Panc1 (cell line): ENCODE measurements around the gene NDUFAF7. TPM values are rescaled to one million over a fixed set of nuclear protein-coding genes. Genes with fewer than 3 reads are reported as not detected.

ENCODE experiments used
- ATAC-seq: fragments of 200-7000 bp; cut with Tn5 transposase; 2 replicates; pipeline ENCODE4 v1.9.1; 2020; ENCODE audit warnings: mild to moderate bottlenecking, moderate library complexity
- BruUV-seq: library from RNA; stranded (reverse); fragments of 400-500 nt; replicated peaks from 2 replicates; lab custom pipeline; 2021; lab: Mats Ljungman, UMichigan
- CTCF ChIA-PET: fragments of 300-600 bp; sonication (Branson Sonifier 250); formaldehyde crosslinking; loops from one replicate; lab custom pipeline; 2022; ENCODE audit warnings: antibody characterized with exemption; lab: Charles Lee
- POLR2A ChIA-PET: fragments of 300-600 bp; sonication (Branson Sonifier 250); formaldehyde crosslinking; loops from one replicate; lab custom pipeline; 2022; ENCODE audit warnings: antibody characterized with exemption; lab: Charles Lee
- DNase-seq: peaks from one replicate; pipeline ENCODE4 v3.0.0-alpha.2; 2010; ENCODE audit warnings: low read depth, low spot score
- H3K27ac ChIP-seq: 2 replicates; pipeline ENCODE4 v1.5.1; 2011; ENCODE audit warnings: mild to moderate bottlenecking, low read length, inconsistent platforms
- H3K27me3 ChIP-seq: fragments of 200-500 bp; sonication (Bioruptor generic); 2 replicates; pipeline ENCODE4 v1.6.0; 2014; ENCODE audit warnings: low read length, inconsistent platforms; ENCODE audit not compliant: control insufficient read depth, insufficient read depth
- H3K36me3 ChIP-seq: fragments of 200-500 bp; sonication (Bioruptor generic); 2 replicates; pipeline ENCODE4 v1.5.1; 2014; ENCODE audit warnings: inconsistent platforms, mild to moderate bottlenecking, low read length, moderate library complexity; ENCODE audit not compliant: control insufficient read depth, insufficient read depth
- H3K4me1 ChIP-seq: 2 replicates; pipeline ENCODE4 v1.5.1; 2011; ENCODE audit warnings: inconsistent platforms, mild to moderate bottlenecking, low read length, moderate library complexity; ENCODE audit not compliant: control insufficient read depth, insufficient read depth
- H3K4me3 ChIP-seq, 2 experiments: 2 replicates each; pipeline ENCODE4 v1.5.1; 2011 to 2012; ENCODE audit warnings: low read depth in 2 of 2, low read length in 2 of 2, mild to moderate bottlenecking in 2 of 2, inconsistent platforms in 1 of 2, moderate library complexity in 1 of 2
- H3K9me3 ChIP-seq: fragments of 200-500 bp; sonication (Bioruptor generic); 2 replicates; pipeline ENCODE4 v1.5.1; 2014; ENCODE audit warnings: low read depth, mild to moderate bottlenecking, inconsistent platforms, low read length, moderate library complexity; ENCODE audit not compliant: control insufficient read depth, insufficient read depth
- POLR2AphosphoS5 ChIP-seq: IDR thresholded peaks from 2 replicates; pipeline ENCODE4 v1.6.1; 2012; ENCODE audit warnings: mild to moderate bottlenecking, low read depth, low read length, moderate library complexity
- SIN3A ChIP-seq: IDR thresholded peaks from 2 replicates; pipeline ENCODE4 v1.6.1; 2012; ENCODE audit warnings: low read depth, mild to moderate bottlenecking, low read length, moderate library complexity, borderline replicate concordance; ENCODE audit not compliant: insufficient read depth
- TCF7L2 ChIP-seq: IDR thresholded peaks from 2 replicates; pipeline ENCODE4 v1.6.1; 2011; ENCODE audit warnings: mild to moderate bottlenecking, low read depth, low read length, inconsistent platforms
- in situ Hi-C: cut with HindIII; loops from 2 replicates; pipeline ENCODE4 v1.10.0; 2016; ENCODE audit warnings: low sequenced_read_pairs, low pct_unique_long_range_greater_than_20kb
- intact Hi-C: fragments of 100-400 bp; cut with micrococcal nuclease; formaldehyde crosslinking; loops from one replicate; pipeline ENCODE4 v1.10.0; 2022; ENCODE audit not compliant: unreplicated experiment
- total RNA-seq: library from RNA; stranded (reverse); gene quantifications from one replicate; pipeline ENCODE4 v1.2.1, GENCODE V29; 2021; ENCODE audit not compliant: unreplicated experiment
- TF ChIP-seq, protein P1 (sequence below), 2 experiments: IDR thresholded peaks; 2 replicates each; pipeline ENCODE4 v1.6.1; 2011 to 2012; ENCODE audit warnings: low read depth in 2 of 2, control low read depth in 1 of 2, low read length in 1 of 2, mild to moderate bottlenecking in 1 of 2, moderate library complexity in 1 of 2; ENCODE audit not compliant: insufficient read depth in 1 of 2
- TF ChIP-seq, protein P2 (sequence below): fragments of 450-650 bp; IDR thresholded peaks from 2 replicates; pipeline ENCODE4 v1.5.1; 2017; ENCODE audit warnings: mild to moderate bottlenecking

Gene NDUFAF7
- total RNA-seq, 1 experiment from 2014 or later, result 17.7 TPM

DNA sequence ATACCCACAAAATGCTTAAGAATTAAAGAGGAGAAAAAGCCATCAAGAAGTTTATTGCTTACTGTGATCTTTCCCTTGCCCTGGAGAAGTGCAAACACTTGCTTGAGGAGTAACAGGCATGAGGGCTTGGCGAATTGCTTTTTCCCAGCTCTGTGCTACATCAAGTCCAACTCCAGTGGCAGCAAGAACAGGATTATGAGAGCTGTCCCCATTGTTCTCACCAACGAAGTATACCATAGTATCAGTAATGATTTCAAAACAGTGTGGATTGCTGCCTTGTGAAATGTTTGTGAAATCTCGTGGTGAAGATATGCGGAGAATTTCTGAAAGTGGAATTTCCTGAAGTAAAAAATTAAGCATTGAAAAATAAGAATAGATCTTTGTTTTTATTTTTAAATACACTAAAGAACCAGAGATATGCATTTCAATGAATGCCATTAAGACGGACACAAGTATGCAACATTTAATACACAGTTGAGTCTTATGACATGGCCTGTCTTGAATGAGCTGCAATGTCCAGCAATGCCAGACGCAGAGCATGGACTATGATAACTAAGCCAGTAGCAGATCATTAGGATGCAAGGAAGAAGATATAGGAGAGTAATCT, 43.0 kb downstream of the NDUFAF7 start:
- TF ChIP-seq POLR2AphosphoS5 (no peak), SIN3A (no peak), TCF7L2 (no peak)
- TF ChIP-seq, protein P1, sequence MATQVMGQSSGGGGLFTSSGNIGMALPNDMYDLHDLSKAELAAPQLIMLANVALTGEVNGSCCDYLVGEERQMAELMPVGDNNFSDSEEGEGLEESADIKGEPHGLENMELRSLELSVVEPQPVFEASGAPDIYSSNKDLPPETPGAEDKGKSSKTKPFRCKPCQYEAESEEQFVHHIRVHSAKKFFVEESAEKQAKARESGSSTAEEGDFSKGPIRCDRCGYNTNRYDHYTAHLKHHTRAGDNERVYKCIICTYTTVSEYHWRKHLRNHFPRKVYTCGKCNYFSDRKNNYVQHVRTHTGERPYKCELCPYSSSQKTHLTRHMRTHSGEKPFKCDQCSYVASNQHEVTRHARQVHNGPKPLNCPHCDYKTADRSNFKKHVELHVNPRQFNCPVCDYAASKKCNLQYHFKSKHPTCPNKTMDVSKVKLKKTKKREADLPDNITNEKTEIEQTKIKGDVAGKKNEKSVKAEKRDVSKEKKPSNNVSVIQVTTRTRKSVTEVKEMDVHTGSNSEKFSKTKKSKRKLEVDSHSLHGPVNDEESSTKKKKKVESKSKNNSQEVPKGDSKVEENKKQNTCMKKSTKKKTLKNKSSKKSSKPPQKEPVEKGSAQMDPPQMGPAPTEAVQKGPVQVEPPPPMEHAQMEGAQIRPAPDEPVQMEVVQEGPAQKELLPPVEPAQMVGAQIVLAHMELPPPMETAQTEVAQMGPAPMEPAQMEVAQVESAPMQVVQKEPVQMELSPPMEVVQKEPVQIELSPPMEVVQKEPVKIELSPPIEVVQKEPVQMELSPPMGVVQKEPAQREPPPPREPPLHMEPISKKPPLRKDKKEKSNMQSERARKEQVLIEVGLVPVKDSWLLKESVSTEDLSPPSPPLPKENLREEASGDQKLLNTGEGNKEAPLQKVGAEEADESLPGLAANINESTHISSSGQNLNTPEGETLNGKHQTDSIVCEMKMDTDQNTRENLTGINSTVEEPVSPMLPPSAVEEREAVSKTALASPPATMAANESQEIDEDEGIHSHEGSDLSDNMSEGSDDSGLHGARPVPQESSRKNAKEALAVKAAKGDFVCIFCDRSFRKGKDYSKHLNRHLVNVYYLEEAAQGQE (IDR thresholded peaks at IDR 0.05; ENCODE audit: insufficient read depth in 1 of 2, low read depth in 2 of 2, low read length in 1 of 2), result no peak
- TF ChIP-seq, protein P2, sequence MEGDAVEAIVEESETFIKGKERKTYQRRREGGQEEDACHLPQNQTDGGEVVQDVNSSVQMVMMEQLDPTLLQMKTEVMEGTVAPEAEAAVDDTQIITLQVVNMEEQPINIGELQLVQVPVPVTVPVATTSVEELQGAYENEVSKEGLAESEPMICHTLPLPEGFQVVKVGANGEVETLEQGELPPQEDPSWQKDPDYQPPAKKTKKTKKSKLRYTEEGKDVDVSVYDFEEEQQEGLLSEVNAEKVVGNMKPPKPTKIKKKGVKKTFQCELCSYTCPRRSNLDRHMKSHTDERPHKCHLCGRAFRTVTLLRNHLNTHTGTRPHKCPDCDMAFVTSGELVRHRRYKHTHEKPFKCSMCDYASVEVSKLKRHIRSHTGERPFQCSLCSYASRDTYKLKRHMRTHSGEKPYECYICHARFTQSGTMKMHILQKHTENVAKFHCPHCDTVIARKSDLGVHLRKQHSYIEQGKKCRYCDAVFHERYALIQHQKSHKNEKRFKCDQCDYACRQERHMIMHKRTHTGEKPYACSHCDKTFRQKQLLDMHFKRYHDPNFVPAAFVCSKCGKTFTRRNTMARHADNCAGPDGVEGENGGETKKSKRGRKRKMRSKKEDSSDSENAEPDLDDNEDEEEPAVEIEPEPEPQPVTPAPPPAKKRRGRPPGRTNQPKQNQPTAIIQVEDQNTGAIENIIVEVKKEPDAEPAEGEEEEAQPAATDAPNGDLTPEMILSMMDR, result no peak
- Histone ChIP-seq H3K4me3 (no peak overlapping the region), H3K9me3 (no peaks in the 10 kb centered on the region), H3K36me3 (peaks cover 20% of the 10 kb centered on the region), H3K27me3 (no peaks in the 10 kb centered on the region), H3K4me1 (no peaks in the 10 kb centered on the region), H3K27ac (no peak overlapping the region)
- ATAC-seq (no peak), DNase-seq (no peak)
- ChIA-PET POLR2A (no interaction called here), CTCF (interaction anchor here (0.7 kb wide), 1 partner anchor 1430 kb away, joined by 3 read pairs; no protein-coding TSS in a partner anchor)
- intact Hi-C loops (no loop called here), in situ Hi-C loops (no loop called here)
- no TSS peak for BruUV-seq

DNA sequence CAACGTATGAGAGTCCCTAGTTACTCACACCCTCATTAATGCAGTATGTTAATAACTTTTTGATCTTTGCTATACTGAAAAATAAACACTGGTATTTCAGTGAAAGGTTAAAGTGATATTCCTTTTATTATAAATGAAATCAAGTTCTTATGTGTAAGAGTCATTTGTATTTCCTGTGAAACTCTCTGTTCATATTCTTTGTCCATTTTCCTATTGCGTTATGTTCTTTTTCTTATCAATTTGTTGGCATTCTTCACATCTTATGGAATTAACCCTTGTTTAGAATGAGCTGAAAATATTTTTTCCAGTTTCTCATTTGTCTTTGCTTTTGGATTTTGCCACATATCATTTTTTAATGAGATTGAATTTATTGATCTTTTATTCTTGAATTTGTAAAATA, 44.8 kb downstream of the NDUFAF7 start:
- Histone ChIP-seq H3K36me3 (peaks cover 20% of the 10 kb centered on the region), H3K27me3 (no peaks in the 10 kb centered on the region), H3K9me3 (no peaks in the 10 kb centered on the region), H3K4me3 (no peak overlapping the region), H3K27ac (no peak overlapping the region), H3K4me1 (no peaks in the 10 kb centered on the region)
- no peak for DNase-seq
- POLR2A ChIA-PET, result no interaction called here
- no peak for TF ChIP-seq SIN3A
- TF ChIP-seq TCF7L2, result no peak
- TF ChIP-seq, protein P1 (IDR thresholded peaks at IDR 0.05; ENCODE audit: insufficient read depth in 1 of 2, low read depth in 2 of 2, low read length in 1 of 2), result no peak
- intact Hi-C loops (no loop called here), in situ Hi-C loops (no loop called here)
- CTCF ChIA-PET, result no interaction called here
- BruUV-seq, result no TSS peak
- ATAC-seq, result no peak
